ENCODE data around the gene EMC8.

DNA sequence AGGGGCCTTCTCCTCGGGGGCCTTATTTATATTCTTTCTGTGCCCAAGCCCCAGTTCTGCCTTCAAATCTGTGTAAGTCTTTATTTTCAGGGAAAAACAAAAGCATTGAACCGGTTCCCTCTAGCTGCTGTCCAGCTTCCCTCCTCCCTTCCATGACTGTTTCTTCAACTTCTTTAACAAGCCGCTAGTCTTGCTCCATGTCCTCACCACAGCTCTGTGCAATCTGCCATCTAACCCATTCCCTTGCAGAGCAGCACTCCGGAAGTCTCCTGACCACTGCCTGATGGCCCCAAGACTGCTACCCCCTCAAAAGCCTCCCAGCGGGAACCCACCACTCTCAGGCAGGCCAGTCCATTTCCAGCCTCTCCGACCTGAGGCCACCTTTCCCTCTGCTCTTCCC lies 16.9 kb downstream of the EMC8 start:
- TF ChIP-seq, protein P1, sequence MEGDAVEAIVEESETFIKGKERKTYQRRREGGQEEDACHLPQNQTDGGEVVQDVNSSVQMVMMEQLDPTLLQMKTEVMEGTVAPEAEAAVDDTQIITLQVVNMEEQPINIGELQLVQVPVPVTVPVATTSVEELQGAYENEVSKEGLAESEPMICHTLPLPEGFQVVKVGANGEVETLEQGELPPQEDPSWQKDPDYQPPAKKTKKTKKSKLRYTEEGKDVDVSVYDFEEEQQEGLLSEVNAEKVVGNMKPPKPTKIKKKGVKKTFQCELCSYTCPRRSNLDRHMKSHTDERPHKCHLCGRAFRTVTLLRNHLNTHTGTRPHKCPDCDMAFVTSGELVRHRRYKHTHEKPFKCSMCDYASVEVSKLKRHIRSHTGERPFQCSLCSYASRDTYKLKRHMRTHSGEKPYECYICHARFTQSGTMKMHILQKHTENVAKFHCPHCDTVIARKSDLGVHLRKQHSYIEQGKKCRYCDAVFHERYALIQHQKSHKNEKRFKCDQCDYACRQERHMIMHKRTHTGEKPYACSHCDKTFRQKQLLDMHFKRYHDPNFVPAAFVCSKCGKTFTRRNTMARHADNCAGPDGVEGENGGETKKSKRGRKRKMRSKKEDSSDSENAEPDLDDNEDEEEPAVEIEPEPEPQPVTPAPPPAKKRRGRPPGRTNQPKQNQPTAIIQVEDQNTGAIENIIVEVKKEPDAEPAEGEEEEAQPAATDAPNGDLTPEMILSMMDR (conservative IDR thresholded peaks at IDR 0.05 in 1 of 2, IDR thresholded peaks at IDR 0.05 in 1 of 2; ENCODE audit: extremely low read depth in 1 of 2, insufficient read depth in 1 of 2, low read depth in 1 of 2, low read length in 2 of 2), result no peak
- TF ChIP-seq EZH2 (IDR thresholded peaks at IDR 0.05; ENCODE audit: borderline replicate concordance, low read length), result no peak

All from mammary epithelial cell (primary cell).